Neural progenitor cell (in vitro differentiated cells): ENCODE measurements around the gene RBP5. TPM values are rescaled to one million over a fixed set of nuclear protein-coding genes. Genes with fewer than 3 reads are reported as not detected.

Source experiments
- DNase-seq: peaks from one replicate; pipeline ENCODE4 v3.0.0-alpha.2; 2016; ENCODE audit warnings: low spot score
- H2AFZ ChIP-seq: fragments of 200-600 bp; sonication (generic); replicated peaks from 2 replicates; pipeline ENCODE4 v1.6.1; 2016; ENCODE audit warnings: antibody characterized with exemption
- H3F3A ChIP-seq: fragments of 200-600 bp; sonication (generic); 2 replicates; pipeline ENCODE4 v1.6.1; 2016; ENCODE audit warnings: antibody characterized with exemption, low read depth
- H3K27ac ChIP-seq: fragments of 200-600 bp; sonication (generic); 2 replicates; pipeline ENCODE4 v1.5.1; 2016; ENCODE audit warnings: mild to moderate bottlenecking
- H3K27me3 ChIP-seq: fragments of 200-600 bp; sonication (generic); 2 replicates; pipeline ENCODE4 v1.6.1; 2016; ENCODE audit warnings: mild to moderate bottlenecking, moderate library complexity
- H3K36me3 ChIP-seq: fragments of 200-600 bp; sonication (generic); 2 replicates; pipeline ENCODE4 v1.5.1; 2016
- H3K4me1 ChIP-seq: fragments of 200-600 bp; sonication (generic); 2 replicates; pipeline ENCODE4 v1.6.1; 2016; ENCODE audit warnings: mixed run types
- H3K4me2 ChIP-seq: fragments of 200-600 bp; sonication (generic); 2 replicates; pipeline ENCODE4 v1.6.1; 2016
- H3K4me3 ChIP-seq: fragments of 200-600 bp; sonication (generic); 2 replicates; pipeline ENCODE4 v1.5.1; 2016
- H3K79me2 ChIP-seq: fragments of 200-600 bp; sonication (generic); 2 replicates; pipeline ENCODE4 v1.6.1; 2016; ENCODE audit warnings: low read depth
- H3K9ac ChIP-seq: fragments of 200-600 bp; sonication (generic); 2 replicates; pipeline ENCODE4 v1.6.1; 2016
- H3K9me3 ChIP-seq: fragments of 200-600 bp; sonication (generic); 2 replicates; pipeline ENCODE4 v1.5.1; 2016; ENCODE audit warnings: low read depth
- H4K20me1 ChIP-seq: fragments of 200-600 bp; sonication (generic); 2 replicates; pipeline ENCODE4 v1.6.1; 2016; ENCODE audit warnings: low read depth
- H3K27ac Mint-ChIP-seq: 3 replicates; pipeline ENCODE4 v1.8.0; 2021; ENCODE audit warnings: mixed read lengths
- H3K27me3 Mint-ChIP-seq: 2 replicates; pipeline ENCODE4 v1.8.0; 2022; ENCODE audit warnings: low read depth, mild to moderate bottlenecking, inconsistent platforms, moderate library complexity, mixed read lengths; ENCODE audit not compliant: insufficient read depth
- H3K36me3 Mint-ChIP-seq: 3 replicates; pipeline ENCODE4 v1.8.0; 2021; ENCODE audit warnings: mixed read lengths
- H3K4me1 Mint-ChIP-seq: 3 replicates; pipeline ENCODE4 v1.8.0; 2021; ENCODE audit warnings: mixed read lengths
- H3K4me3 Mint-ChIP-seq: 3 replicates; pipeline ENCODE4 v1.8.0; 2021; ENCODE audit warnings: mild to moderate bottlenecking, moderate library complexity, mixed read lengths
- H3K9me3 Mint-ChIP-seq: 3 replicates; pipeline ENCODE4 v1.8.0; 2020; ENCODE audit warnings: mixed read lengths
- CTCF ChIP-seq: fragments of 200-600 bp; sonication (generic); IDR thresholded peaks from 2 replicates; pipeline ENCODE4 v1.5.1; 2017; ENCODE audit warnings: antibody characterized with exemption, mild to moderate bottlenecking
- EZH2 ChIP-seq: fragments of 200-600 bp; sonication (generic); IDR thresholded peaks from 2 replicates; pipeline ENCODE4 v1.6.1; 2017; ENCODE audit warnings: antibody characterized with exemption, mild to moderate bottlenecking, moderate library complexity
- EZH2phosphoT487 ChIP-seq: fragments of 200-600 bp; sonication (generic); IDR thresholded peaks from 2 replicates; pipeline ENCODE4 v1.6.1; 2017; ENCODE audit warnings: antibody characterized with exemption
- total RNA-seq: library from RNA; depleted of rRNA; stranded (reverse); fragments of >200 nt; gene quantifications from 2 replicates; pipeline ENCODE4 v1.2.3, GENCODE V29; 2015; ENCODE audit warnings: low replicate concordance

The RBP5 gene
- total RNA-seq, 1 donor from 2014 or later = not detected

DNA sequence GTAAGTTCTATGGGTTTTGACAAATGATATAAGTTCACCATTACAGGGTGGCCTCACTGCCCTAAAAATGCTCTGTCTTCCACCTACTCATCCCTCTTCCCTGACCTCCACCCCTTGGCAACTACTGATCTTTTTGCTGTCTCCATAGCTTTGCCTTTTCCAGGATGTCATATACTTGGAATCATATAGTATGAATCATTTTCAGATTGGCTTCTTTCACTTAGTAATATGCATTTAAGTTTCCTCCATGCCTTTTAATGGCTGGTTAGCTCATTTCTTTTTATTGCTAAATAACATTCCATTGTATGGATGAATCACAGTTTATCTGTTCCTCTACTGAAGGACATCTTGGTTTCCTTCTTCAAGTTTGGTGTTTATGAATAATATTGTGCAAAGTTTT, 46.8 kb upstream of the RBP5 start:
- peaks cover 16% of the 10 kb centered on the region for H3K9me3 ChIP-seq

GRCh38 chr12:7171854-7172253, 43.2 kb upstream of the RBP5 start:
- H3K4me3 Mint-ChIP-seq = no peak overlapping the region
- H3F3A ChIP-seq = no peaks in the 10 kb centered on the region
- no peaks in the 10 kb centered on the region for H3K79me2 ChIP-seq
- H3K4me2 ChIP-seq = no peak overlapping the region
- H3K36me3 Mint-ChIP-seq = no peaks in the 10 kb centered on the region
- peaks cover 56% of the 10 kb centered on the region for H3K9me3 Mint-ChIP-seq
- no peak overlapping the region for H3K27ac Mint-ChIP-seq
- peaks cover 11% of the 10 kb centered on the region for H3K27me3 Mint-ChIP-seq
- H3K9me3 ChIP-seq = peaks cover 37% of the 10 kb centered on the region
- H2AFZ ChIP-seq = no peak overlapping the region
- H3K4me1 ChIP-seq = no peaks in the 10 kb centered on the region
- no peaks in the 10 kb centered on the region for H3K27me3 ChIP-seq
- no peak overlapping the region for H3K9ac ChIP-seq
- H3K4me1 Mint-ChIP-seq = no peaks in the 10 kb centered on the region
- H3K27ac ChIP-seq = no peak overlapping the region
- no peak for TF ChIP-seq EZH2
- TF ChIP-seq EZH2phosphoT487 = no peak
- TF ChIP-seq CTCF = no peak
- no peaks in the 10 kb centered on the region for H3K36me3 ChIP-seq
- H3K4me3 ChIP-seq = no peak overlapping the region
- no peaks in the 10 kb centered on the region for H4K20me1 ChIP-seq
- peak; percentile 9 for DNase-seq

More for the DNA sequence above, 46.8 kb upstream of the RBP5 start:
- no peak for DNase-seq
- H3K4me1 ChIP-seq = no peaks in the 10 kb centered on the region
- no peaks in the 10 kb centered on the region for H3F3A ChIP-seq
- no peaks in the 10 kb centered on the region for H3K36me3 ChIP-seq
- no peak for TF ChIP-seq CTCF
- TF ChIP-seq EZH2 = no peak
- TF ChIP-seq EZH2phosphoT487 = no peak
- H3K4me2 ChIP-seq = no peak overlapping the region
- Mint-ChIP-seq H3K36me3 (no peaks in the 10 kb centered on the region), H3K27me3 (peaks cover 5% of the 10 kb centered on the region), H3K4me3 (no peak overlapping the region), H3K4me1 (no peaks in the 10 kb centered on the region), H3K27ac (no peak overlapping the region), H3K9me3 (peaks cover 30% of the 10 kb centered on the region)
- H3K79me2 ChIP-seq = no peaks in the 10 kb centered on the region
- no peaks in the 10 kb centered on the region for H3K27me3 ChIP-seq
- H2AFZ ChIP-seq = no peak overlapping the region
- H3K9ac ChIP-seq = no peak overlapping the region
- no peaks in the 10 kb centered on the region for H4K20me1 ChIP-seq
- no peak overlapping the region for H3K27ac ChIP-seq
- no peak overlapping the region for H3K4me3 ChIP-seq

DNA sequence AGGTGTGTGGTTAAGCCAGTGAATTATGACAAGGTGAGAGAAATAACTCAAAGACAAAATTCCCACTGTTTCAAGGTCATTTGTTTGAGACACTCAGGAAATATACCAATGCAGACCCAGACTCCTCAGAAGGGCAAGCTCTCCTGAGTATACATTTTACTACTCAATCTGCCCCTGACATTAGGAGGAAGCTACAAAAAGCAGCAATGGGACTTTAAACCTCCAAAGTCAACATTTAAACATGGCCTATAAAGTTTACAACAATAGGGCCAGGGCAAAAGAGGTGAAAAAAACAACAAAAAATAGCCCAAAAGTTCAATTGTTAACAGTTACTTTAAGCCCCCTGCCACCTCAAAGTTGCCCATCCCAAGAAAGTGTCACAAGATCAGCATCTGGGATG, 41.3 kb upstream of the RBP5 start:
- Histone ChIP-seq H3K4me3 (no peak overlapping the region), H3K4me2 (no peak overlapping the region), H3K27ac (no peak overlapping the region), H3F3A (no peaks in the 10 kb centered on the region), H3K27me3 (no peaks in the 10 kb centered on the region), H3K9me3 (peaks cover 38% of the 10 kb centered on the region), H3K36me3 (no peaks in the 10 kb centered on the region), H3K4me1 (no peaks in the 10 kb centered on the region), H4K20me1 (no peaks in the 10 kb centered on the region), H2AFZ (no peak overlapping the region), H3K9ac (no peak overlapping the region), H3K79me2 (no peaks in the 10 kb centered on the region)
- peaks cover 59% of the 10 kb centered on the region for H3K9me3 Mint-ChIP-seq
- H3K36me3 Mint-ChIP-seq = no peaks in the 10 kb centered on the region
- peaks cover 12% of the 10 kb centered on the region for H3K27me3 Mint-ChIP-seq
- H3K4me1 Mint-ChIP-seq = no peaks in the 10 kb centered on the region
- TF ChIP-seq EZH2 (no peak), EZH2phosphoT487 (no peak), CTCF (no peak)
- H3K4me3 Mint-ChIP-seq = no peak overlapping the region
- H3K27ac Mint-ChIP-seq = no peak overlapping the region
- no peak for DNase-seq
